Suprapubic skin (tissue), 4 donors: Measurements from ENCODE around the gene SPPL2A. TPM values are rescaled to one million over a fixed set of nuclear protein-coding genes. Genes with fewer than 3 reads are reported as not detected.

Experiments
- DNase-seq, 2 donors: peaks; one replicate each; pipeline ENCODE4 v3.0.0-alpha.2; 2019; ENCODE audit warnings: low spot score in 2 of 2
- H3K27ac ChIP-seq: fragments of 200-600 bp; sonication (generic); one replicate; pipeline ENCODE4 v1.5.1; 2019
- H3K27me3 ChIP-seq: fragments of 200-600 bp; sonication (generic); one replicate; pipeline ENCODE4 v1.5.1; 2019
- H3K36me3 ChIP-seq: fragments of 200-600 bp; sonication (generic); one replicate; pipeline ENCODE4 v1.5.1; 2019
- H3K4me1 ChIP-seq: fragments of 200-600 bp; sonication (generic); one replicate; pipeline ENCODE4 v1.5.1; 2019
- H3K4me3 ChIP-seq: fragments of 200-600 bp; sonication (generic); one replicate; pipeline ENCODE4 v1.5.1; 2019; ENCODE audit warnings: mild to moderate bottlenecking
- H3K9me3 ChIP-seq: fragments of 200-600 bp; sonication (generic); one replicate; pipeline ENCODE4 v1.5.1; 2019
- EP300 ChIP-seq: sonication (generic); formaldehyde crosslinking; IDR thresholded peaks from one replicate; pipeline ENCODE4 v1.6.1; 2017; ENCODE audit warnings: antibody characterized with exemption
- POLR2A ChIP-seq, 2 donors: fragments of 450-650 bp; IDR thresholded peaks; one replicate each; pipeline ENCODE4 v1.6.1; 2017; ENCODE audit warnings: antibody characterized with exemption in 2 of 2, mild to moderate bottlenecking in 2 of 2, moderate library complexity in 2 of 2
- POLR2AphosphoS5 ChIP-seq, 3 donors: sonication (generic); formaldehyde crosslinking; IDR thresholded peaks; one replicate each; pipeline ENCODE4 v1.6.1; 2017; ENCODE audit warnings: antibody characterized with exemption in 3 of 3
- WGBS: methylation state at CpG from one replicate; pipeline ENCODE4 v1.1.5; 2018; 5-methylcytosine and 5-hydroxymethylcytosine counted together
- total RNA-seq, 4 donors: library from RNA; depleted of rRNA; stranded (reverse); fragments of >200 nt; gene quantifications; one replicate each; pipeline ENCODE4 v1.1.0, GENCODE V29; 2016
- TF ChIP-seq, protein P1 (sequence below), 2 donors: fragments of 200-600 bp in 1 of 2; fragments of 450-650 bp in 1 of 2; sonication (generic) in 1 of 2; IDR thresholded peaks; one replicate each; pipeline ENCODE4 v1.5.1; 2016 to 2019; ENCODE audit warnings: antibody characterized with exemption in 2 of 2, mild to moderate bottlenecking in 1 of 2, moderate library complexity in 1 of 2

SPPL2A gene
- total RNA-seq, 4 donors from 2014 or later: 156 to 228 (median 186) TPM

DNA sequence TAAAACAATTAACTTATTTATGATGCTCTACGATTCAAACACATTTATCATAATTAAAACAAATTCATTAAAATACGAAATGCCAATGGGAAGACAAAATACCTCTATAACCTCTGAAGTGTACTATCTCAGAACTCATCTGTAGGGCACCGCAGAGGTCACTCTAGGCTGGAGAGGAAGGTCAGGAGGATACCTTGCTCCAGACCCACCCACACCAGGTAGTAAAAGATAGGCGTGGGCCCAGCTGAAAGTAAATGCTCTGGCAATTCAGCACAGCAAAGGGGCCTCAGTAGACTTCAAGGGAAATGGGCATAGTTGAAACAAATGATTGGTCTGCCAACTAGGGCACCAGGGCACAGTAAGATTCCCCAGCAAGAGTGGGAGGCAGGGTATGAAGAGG, 26.0 kb upstream of the SPPL2A start:
- no peak for TF ChIP-seq EP300
- no peak for TF ChIP-seq POLR2AphosphoS5 (IDR thresholded peaks at IDR 0.05)
- TF ChIP-seq POLR2A (IDR thresholded peaks at IDR 0.05): no peak
- TF ChIP-seq, protein P1, sequence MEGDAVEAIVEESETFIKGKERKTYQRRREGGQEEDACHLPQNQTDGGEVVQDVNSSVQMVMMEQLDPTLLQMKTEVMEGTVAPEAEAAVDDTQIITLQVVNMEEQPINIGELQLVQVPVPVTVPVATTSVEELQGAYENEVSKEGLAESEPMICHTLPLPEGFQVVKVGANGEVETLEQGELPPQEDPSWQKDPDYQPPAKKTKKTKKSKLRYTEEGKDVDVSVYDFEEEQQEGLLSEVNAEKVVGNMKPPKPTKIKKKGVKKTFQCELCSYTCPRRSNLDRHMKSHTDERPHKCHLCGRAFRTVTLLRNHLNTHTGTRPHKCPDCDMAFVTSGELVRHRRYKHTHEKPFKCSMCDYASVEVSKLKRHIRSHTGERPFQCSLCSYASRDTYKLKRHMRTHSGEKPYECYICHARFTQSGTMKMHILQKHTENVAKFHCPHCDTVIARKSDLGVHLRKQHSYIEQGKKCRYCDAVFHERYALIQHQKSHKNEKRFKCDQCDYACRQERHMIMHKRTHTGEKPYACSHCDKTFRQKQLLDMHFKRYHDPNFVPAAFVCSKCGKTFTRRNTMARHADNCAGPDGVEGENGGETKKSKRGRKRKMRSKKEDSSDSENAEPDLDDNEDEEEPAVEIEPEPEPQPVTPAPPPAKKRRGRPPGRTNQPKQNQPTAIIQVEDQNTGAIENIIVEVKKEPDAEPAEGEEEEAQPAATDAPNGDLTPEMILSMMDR (IDR thresholded peaks at IDR 0.05): no peak
- Histone ChIP-seq H3K4me3 (no peak overlapping the region), H3K27me3 (no peaks in the 10 kb centered on the region), H3K9me3 (no peaks in the 10 kb centered on the region), H3K36me3 (no peaks in the 10 kb centered on the region), H3K4me1 (peaks cover under 1% of the 10 kb centered on the region), H3K27ac (no peak overlapping the region)
- WGBS: 83% methylated on average over 4 of the region's 4 CpGs
- no peak for DNase-seq

DNA sequence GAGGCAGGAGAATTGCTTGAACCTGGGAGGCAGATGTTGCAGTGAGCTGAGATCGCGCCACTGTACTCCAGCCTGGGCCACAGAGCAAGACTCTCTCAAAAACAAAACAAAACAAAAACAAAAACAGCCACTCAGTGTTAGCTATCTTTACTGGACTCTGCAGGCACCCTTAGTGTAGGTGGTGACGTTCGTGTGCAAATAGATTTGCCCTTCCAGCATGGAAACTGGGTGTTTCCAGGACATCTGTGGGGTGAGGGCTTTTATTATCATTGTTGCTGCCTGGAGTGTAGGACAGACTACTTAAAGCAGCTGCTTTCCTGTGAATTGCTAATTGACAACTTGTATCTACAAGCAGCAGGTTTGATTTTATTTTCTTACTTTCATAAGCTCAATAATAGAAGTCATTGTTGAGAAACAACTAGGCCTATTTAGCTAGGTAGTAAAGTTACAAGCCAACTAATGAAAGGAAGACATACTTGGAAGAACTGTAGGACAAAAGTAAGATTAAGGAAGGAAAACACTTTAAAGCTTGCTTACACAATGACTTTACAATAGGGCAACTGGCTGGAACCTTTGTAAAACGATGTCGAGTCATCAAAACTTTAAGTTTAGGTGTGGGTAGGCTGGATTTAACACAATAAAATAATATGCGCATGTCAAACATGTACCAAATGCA, 25.4 kb upstream of the SPPL2A start:
- Histone ChIP-seq H3K27me3 (no peaks in the 10 kb centered on the region), H3K27ac (no peak overlapping the region), H3K4me3 (no peak overlapping the region), H3K4me1 (peaks cover 3% of the 10 kb centered on the region), H3K36me3 (no peaks in the 10 kb centered on the region), H3K9me3 (no peaks in the 10 kb centered on the region)
- no peak for TF ChIP-seq POLR2A (IDR thresholded peaks at IDR 0.05)
- TF ChIP-seq, protein P1 (IDR thresholded peaks at IDR 0.05): no peak
- TF ChIP-seq EP300: no peak
- no peak for TF ChIP-seq POLR2AphosphoS5 (IDR thresholded peaks at IDR 0.05)
- 75% methylated on average over 7 of the region's 7 CpGs for WGBS
- DNase-seq: no peak

DNA sequence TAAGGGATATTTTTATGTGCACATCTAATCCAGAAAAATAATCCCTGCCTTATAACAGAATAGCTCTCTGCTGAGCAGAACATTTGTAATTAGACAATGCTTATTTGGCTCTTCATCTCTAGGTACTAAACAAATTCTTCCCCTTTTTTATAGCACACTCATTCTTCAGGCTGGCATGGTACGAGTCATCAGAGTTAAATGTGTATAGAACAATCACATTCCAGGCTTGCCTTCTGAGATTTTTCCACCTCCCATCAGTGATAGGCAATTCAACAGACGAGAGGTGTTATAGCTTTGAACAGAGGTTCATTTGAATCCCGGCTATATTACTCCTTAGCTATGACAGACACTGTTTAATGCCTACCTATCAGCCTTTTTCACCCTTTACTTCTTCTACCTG, 21.4 kb upstream of the SPPL2A start:
- Histone ChIP-seq H3K4me1 (peaks cover 3% of the 10 kb centered on the region), H3K9me3 (no peaks in the 10 kb centered on the region), H3K36me3 (no peaks in the 10 kb centered on the region), H3K27me3 (no peaks in the 10 kb centered on the region), H3K4me3 (no peak overlapping the region), H3K27ac (no peak overlapping the region)
- 44% methylated on average over 3 of the region's 3 CpGs for WGBS
- TF ChIP-seq EP300 (no peak), POLR2AphosphoS5 (IDR thresholded peaks at IDR 0.05) (no peak), POLR2A (IDR thresholded peaks at IDR 0.05) (no peak)
- TF ChIP-seq, protein P1 (IDR thresholded peaks at IDR 0.05): no peak
- no peak for DNase-seq

DNA sequence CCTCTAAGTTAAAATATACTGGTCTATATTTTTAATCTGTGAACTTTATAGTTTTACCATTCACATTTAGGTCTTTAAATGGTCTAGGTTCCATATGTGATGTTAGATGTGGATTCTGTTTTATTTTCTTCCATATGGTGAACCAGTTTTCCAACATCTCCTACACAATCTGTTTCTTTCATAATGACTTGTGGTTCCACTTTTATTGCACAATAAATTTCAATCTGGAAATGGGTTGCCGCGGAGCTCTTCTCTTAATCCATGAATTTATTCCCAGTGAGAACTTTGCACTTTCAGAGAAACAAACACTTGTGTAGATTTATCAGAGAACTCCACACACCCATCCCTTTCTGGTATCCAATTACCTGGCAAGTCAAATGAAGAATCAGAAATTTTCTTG, 20.9 kb upstream of the SPPL2A start:
- Histone ChIP-seq H3K9me3 (no peaks in the 10 kb centered on the region), H3K27ac (no peak overlapping the region), H3K36me3 (no peaks in the 10 kb centered on the region), H3K4me1 (peaks cover 3% of the 10 kb centered on the region), H3K4me3 (no peak overlapping the region), H3K27me3 (no peaks in the 10 kb centered on the region)
- 24% methylated on average over 2 of the region's 2 CpGs for WGBS
- TF ChIP-seq, protein P1 (IDR thresholded peaks at IDR 0.05): no peak
- no peak for TF ChIP-seq POLR2AphosphoS5 (IDR thresholded peaks at IDR 0.05)
- no peak for TF ChIP-seq POLR2A (IDR thresholded peaks at IDR 0.05)
- no peak for TF ChIP-seq EP300
- DNase-seq: no peak

DNA sequence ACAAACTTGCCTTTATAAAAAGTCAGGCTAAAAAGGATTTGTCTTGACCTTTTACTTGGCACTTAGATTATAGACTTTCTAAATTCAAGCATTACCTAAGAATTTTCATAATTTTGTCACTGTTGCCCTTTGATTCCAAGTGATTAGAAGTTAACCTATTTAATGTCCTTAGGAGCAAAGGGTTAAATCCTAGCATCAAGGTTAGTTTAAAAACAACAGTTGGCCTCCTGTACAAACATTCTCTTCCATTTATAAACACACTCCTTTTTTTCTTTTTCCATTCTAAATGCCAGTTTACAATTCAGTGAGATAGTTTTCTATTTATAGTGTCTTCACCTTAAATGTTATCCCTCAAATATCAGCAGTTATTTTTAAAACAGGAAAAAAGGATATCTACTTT, 18.4 kb upstream of the SPPL2A start:
- no peaks in the 10 kb centered on the region for H3K27me3 ChIP-seq
- H3K27ac ChIP-seq: no peak overlapping the region
- TF ChIP-seq POLR2AphosphoS5 (IDR thresholded peaks at IDR 0.05) (no peak), POLR2A (IDR thresholded peaks at IDR 0.05) (no peak), EP300 (no peak)
- TF ChIP-seq, protein P1 (IDR thresholded peaks at IDR 0.05): no peak
- no peak overlapping the region for H3K4me3 ChIP-seq
- peaks cover 3% of the 10 kb centered on the region for H3K4me1 ChIP-seq
- no peak for DNase-seq
- no peaks in the 10 kb centered on the region for H3K9me3 ChIP-seq
- no peaks in the 10 kb centered on the region for H3K36me3 ChIP-seq
